ENCODE measurements around the gene CER1.

CER1 gene

GRCh38 chr9:14715102-14715501, 7.4 kb downstream of the CER1 start:
- Histone ChIP-seq H3K4me3 (replicated peaks; ENCODE audit: low read depth, low read length) (no peak overlapping the region), H3K27me3 (replicated peaks; ENCODE audit: control insufficient read depth, insufficient read depth, low read length) (no peaks in the 10 kb centered on the region), H3K36me3 (ENCODE audit: control insufficient read depth, insufficient read depth, low read length) (no peaks in the 10 kb centered on the region)
- DNase-seq (ENCODE audit: extremely low read depth, insufficient read length) = no peak
- TF ChIP-seq CTCF (IDR thresholded peaks at IDR 0.05; ENCODE audit: insufficient read depth, low read length, poor library complexity, severe bottlenecking) = no peak

GRCh38 chr9:14713187-14713767, 9.3 kb downstream of the CER1 start:
- Histone ChIP-seq H3K27me3 (replicated peaks; ENCODE audit: control insufficient read depth, insufficient read depth, low read length) (no peaks in the 10 kb centered on the region), H3K4me3 (replicated peaks; ENCODE audit: low read depth, low read length) (no peak overlapping the region), H3K36me3 (ENCODE audit: control insufficient read depth, insufficient read depth, low read length) (no peaks in the 10 kb centered on the region)
- no peak for TF ChIP-seq CTCF (IDR thresholded peaks at IDR 0.05; ENCODE audit: insufficient read depth, low read length, poor library complexity, severe bottlenecking)
- no peak for DNase-seq (ENCODE audit: extremely low read depth, insufficient read length)

- TF ChIP-seq CTCF (IDR thresholded peaks at IDR 0.05; ENCODE audit: insufficient read depth, low read length, poor library complexity, severe bottlenecking) = no peak
- Histone ChIP-seq H3K4me3 (replicated peaks; ENCODE audit: low read depth, low read length) (no peak overlapping the region), H3K36me3 (ENCODE audit: control insufficient read depth, insufficient read depth, low read length) (no peaks in the 10 kb centered on the region), H3K27me3 (replicated peaks; ENCODE audit: control insufficient read depth, insufficient read depth, low read length) (no peaks in the 10 kb centered on the region)
- no peak for DNase-seq (ENCODE audit: extremely low read depth, insufficient read length)
These were observed 11.7 kb downstream of the CER1 start for GRCh38 chr9:14710804-14711203.

GRCh38 chr9:14706530-14707140, 15.9 kb downstream of the CER1 start:
- no peak overlapping the region for H3K4me3 ChIP-seq (replicated peaks; ENCODE audit: low read depth, low read length)
- H3K36me3 ChIP-seq (ENCODE audit: control insufficient read depth, insufficient read depth, low read length) = no peaks in the 10 kb centered on the region
- H3K27me3 ChIP-seq (replicated peaks; ENCODE audit: control insufficient read depth, insufficient read depth, low read length) = no peaks in the 10 kb centered on the region
- no peak for TF ChIP-seq CTCF (IDR thresholded peaks at IDR 0.05; ENCODE audit: insufficient read depth, low read length, poor library complexity, severe bottlenecking)
- peak; percentile 18 for DNase-seq (ENCODE audit: extremely low read depth, insufficient read length)

- no peak for TF ChIP-seq CTCF (IDR thresholded peaks at IDR 0.05; ENCODE audit: insufficient read depth, low read length, poor library complexity, severe bottlenecking)
- no peak for DNase-seq (ENCODE audit: extremely low read depth, insufficient read length)
- no peak overlapping the region for H3K4me3 ChIP-seq (replicated peaks; ENCODE audit: low read depth, low read length)
- no peaks in the 10 kb centered on the region for H3K36me3 ChIP-seq (ENCODE audit: control insufficient read depth, insufficient read depth, low read length)
- no peaks in the 10 kb centered on the region for H3K27me3 ChIP-seq (replicated peaks; ENCODE audit: control insufficient read depth, insufficient read depth, low read length)
These were observed 17.5 kb downstream of the CER1 start for GRCh38 chr9:14705079-14705478.

Data from GM06990 (cell line).